ENCODE results near the gene CYP19A1.

DNA sequence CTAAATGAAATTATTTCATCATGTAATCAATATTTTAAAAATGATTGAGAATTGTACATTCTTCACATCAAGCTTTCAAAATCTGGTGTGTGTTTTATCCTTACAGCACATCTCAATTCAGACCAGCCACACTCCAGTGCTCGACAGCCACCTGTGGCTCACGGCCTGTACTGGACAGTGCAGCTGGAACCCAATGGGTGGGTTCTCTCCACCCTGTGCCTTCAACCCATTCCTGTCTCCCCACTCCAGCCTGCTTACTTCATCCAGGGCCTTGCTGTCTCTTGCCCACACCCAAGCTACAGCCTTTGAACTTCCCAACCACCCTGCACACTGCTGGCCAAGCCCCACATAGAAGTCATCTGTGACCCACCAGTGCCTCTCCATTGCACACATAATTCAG lies 17.6 kb downstream of the CYP19A1 start:
- TF ChIP-seq EZH2phosphoT487 (IDR thresholded peaks at IDR 0.05; ENCODE audit: borderline replicate concordance, low read depth), result no peak
- TF ChIP-seq, protein P1, sequence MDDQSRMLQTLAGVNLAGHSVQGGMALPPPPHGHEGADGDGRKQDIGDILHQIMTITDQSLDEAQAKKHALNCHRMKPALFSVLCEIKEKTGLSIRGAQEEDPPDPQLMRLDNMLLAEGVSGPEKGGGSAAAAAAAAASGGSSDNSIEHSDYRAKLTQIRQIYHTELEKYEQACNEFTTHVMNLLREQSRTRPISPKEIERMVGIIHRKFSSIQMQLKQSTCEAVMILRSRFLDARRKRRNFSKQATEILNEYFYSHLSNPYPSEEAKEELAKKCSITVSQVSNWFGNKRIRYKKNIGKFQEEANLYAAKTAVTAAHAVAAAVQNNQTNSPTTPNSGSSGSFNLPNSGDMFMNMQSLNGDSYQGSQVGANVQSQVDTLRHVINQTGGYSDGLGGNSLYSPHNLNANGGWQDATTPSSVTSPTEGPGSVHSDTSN (IDR thresholded peaks at IDR 0.05), result no peak
- no peak for TF ChIP-seq RXRA (IDR thresholded peaks at IDR 0.05; ENCODE audit: borderline replicate concordance, low read depth)
- TF ChIP-seq, protein P2, sequence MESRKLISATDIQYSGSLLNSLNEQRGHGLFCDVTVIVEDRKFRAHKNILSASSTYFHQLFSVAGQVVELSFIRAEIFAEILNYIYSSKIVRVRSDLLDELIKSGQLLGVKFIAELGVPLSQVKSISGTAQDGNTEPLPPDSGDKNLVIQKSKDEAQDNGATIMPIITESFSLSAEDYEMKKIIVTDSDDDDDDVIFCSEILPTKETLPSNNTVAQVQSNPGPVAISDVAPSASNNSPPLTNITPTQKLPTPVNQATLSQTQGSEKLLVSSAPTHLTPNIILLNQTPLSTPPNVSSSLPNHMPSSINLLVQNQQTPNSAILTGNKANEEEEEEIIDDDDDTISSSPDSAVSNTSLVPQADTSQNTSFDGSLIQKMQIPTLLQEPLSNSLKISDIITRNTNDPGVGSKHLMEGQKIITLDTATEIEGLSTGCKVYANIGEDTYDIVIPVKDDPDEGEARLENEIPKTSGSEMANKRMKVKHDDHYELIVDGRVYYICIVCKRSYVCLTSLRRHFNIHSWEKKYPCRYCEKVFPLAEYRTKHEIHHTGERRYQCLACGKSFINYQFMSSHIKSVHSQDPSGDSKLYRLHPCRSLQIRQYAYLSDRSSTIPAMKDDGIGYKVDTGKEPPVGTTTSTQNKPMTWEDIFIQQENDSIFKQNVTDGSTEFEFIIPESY (IDR thresholded peaks at IDR 0.05; ENCODE audit: borderline replicate concordance, low read depth), result no peak
- TF ChIP-seq, protein P3, sequence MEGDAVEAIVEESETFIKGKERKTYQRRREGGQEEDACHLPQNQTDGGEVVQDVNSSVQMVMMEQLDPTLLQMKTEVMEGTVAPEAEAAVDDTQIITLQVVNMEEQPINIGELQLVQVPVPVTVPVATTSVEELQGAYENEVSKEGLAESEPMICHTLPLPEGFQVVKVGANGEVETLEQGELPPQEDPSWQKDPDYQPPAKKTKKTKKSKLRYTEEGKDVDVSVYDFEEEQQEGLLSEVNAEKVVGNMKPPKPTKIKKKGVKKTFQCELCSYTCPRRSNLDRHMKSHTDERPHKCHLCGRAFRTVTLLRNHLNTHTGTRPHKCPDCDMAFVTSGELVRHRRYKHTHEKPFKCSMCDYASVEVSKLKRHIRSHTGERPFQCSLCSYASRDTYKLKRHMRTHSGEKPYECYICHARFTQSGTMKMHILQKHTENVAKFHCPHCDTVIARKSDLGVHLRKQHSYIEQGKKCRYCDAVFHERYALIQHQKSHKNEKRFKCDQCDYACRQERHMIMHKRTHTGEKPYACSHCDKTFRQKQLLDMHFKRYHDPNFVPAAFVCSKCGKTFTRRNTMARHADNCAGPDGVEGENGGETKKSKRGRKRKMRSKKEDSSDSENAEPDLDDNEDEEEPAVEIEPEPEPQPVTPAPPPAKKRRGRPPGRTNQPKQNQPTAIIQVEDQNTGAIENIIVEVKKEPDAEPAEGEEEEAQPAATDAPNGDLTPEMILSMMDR (IDR thresholded peaks at IDR 0.05), result no peak
- TF ChIP-seq, protein P4, sequence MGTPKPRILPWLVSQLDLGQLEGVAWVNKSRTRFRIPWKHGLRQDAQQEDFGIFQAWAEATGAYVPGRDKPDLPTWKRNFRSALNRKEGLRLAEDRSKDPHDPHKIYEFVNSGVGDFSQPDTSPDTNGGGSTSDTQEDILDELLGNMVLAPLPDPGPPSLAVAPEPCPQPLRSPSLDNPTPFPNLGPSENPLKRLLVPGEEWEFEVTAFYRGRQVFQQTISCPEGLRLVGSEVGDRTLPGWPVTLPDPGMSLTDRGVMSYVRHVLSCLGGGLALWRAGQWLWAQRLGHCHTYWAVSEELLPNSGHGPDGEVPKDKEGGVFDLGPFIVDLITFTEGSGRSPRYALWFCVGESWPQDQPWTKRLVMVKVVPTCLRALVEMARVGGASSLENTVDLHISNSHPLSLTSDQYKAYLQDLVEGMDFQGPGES (IDR thresholded peaks at IDR 0.05; ENCODE audit: low read depth, low read length), result no peak
- TF ChIP-seq GATA2 (CRISPR knock-in tag; IDR thresholded peaks at IDR 0.05), result no peak
- no peak for TF ChIP-seq SMC3 (IDR thresholded peaks at IDR 0.05; ENCODE audit: low read depth, low read length)
- no peak for TF ChIP-seq POLR2AphosphoS5 (IDR thresholded peaks at IDR 0.05; ENCODE audit: low read depth, low read length)

All from SK-N-SH (cell line).